Stimulated activated CD8-positive, alpha-beta memory T cell treated with anti-CD3 and anti-CD28 coated beads, Interleukin-12 subunit alpha, Interleukin-12 subunit beta, amount 100 ng/mL, for 1 hour (primary cell): ENCODE measurements around the gene PTPRT.

Source experiments
- DNase-seq: peaks from one replicate; pipeline ENCODE4 v3.0.0-alpha.2; 2020; ENCODE audit warnings: low read depth

Gene PTPRT

GRCh38 chr20:42974347-42974746 is 215.4 kb downstream of the PTPRT start:
- no peak for DNase-seq

GRCh38 chr20:42972591-42972990 is 217.1 kb downstream of the PTPRT start:
- DNase-seq, result no peak

- DNase-seq, result no peak
These were observed 221.0 kb downstream of the PTPRT start for GRCh38 chr20:42968746-42969145.

GRCh38 chr20:42963796-42964195 is 225.9 kb downstream of the PTPRT start:
- no peak for DNase-seq

GRCh38 chr20:42961771-42962170 is 227.9 kb downstream of the PTPRT start:
- no peak for DNase-seq

GRCh38 chr20:42959996-42960395 is 229.7 kb downstream of the PTPRT start:
- DNase-seq, result no peak

- DNase-seq, result no peak
These were observed 231.2 kb downstream of the PTPRT start for GRCh38 chr20:42958367-42959069.

GRCh38 chr20:42957704-42958095 is 232.0 kb downstream of the PTPRT start:
- DNase-seq, result no peak

- no peak for DNase-seq
These were observed 232.5 kb downstream of the PTPRT start for GRCh38 chr20:42957018-42957703.

GRCh38 chr20:42955713-42956112 is 234.0 kb downstream of the PTPRT start:
- DNase-seq, result no peak

- DNase-seq, result no peak
These were observed 234.8 kb downstream of the PTPRT start for GRCh38 chr20:42954951-42955350.

- DNase-seq, result no peak
These were observed 239.8 kb downstream of the PTPRT start for GRCh38 chr20:42949950-42950349.

GRCh38 chr20:42945234-42945994 is 244.3 kb downstream of the PTPRT start:
- DNase-seq, result no peak

GRCh38 chr20:42941629-42942028 is 248.1 kb downstream of the PTPRT start:
- DNase-seq, result no peak

- no peak for DNase-seq
These were observed 251.1 kb downstream of the PTPRT start for GRCh38 chr20:42938441-42939205.

GRCh38 chr20:42936482-42936881 is 253.2 kb downstream of the PTPRT start:
- DNase-seq, result no peak

GRCh38 chr20:42924215-42924614 is 265.5 kb downstream of the PTPRT start:
- no peak for DNase-seq

GRCh38 chr20:42923348-42923918 is 266.3 kb downstream of the PTPRT start:
- DNase-seq, result no peak

GRCh38 chr20:42920776-42921175 is 268.9 kb downstream of the PTPRT start:
- no peak for DNase-seq

GRCh38 chr20:42919316-42919715 is 270.4 kb downstream of the PTPRT start:
- no peak for DNase-seq

GRCh38 chr20:42915081-42915480 is 274.6 kb downstream of the PTPRT start:
- DNase-seq, result no peak

GRCh38 chr20:42914302-42914701 is 275.4 kb downstream of the PTPRT start:
- no peak for DNase-seq
